SK-N-SH (cell line): Measurements from ENCODE around the gene UNC45A. TPM values are rescaled to one million over a fixed set of nuclear protein-coding genes. Genes with fewer than 3 reads are reported as not detected.

Experiments
- CTCF ChIA-PET: fragments of 300-600, 350-600 bp; formaldehyde crosslinking; extraction: SDS; loops from one replicate; lab custom pipeline; 2021; lab: Yijun Ruan, JAX
- POLR2A ChIA-PET: fragments of 350-600 bp; sonication (Branson Sonifier 250); formaldehyde crosslinking; extraction: SDS; loops from one replicate; lab custom pipeline; 2020; ENCODE audit warnings: antibody characterized with exemption, inconsistent platforms; lab: Yijun Ruan, JAX
- DNase-seq: peaks from one replicate; pipeline ENCODE4 v3.0.0; 2012
- H2AFZ ChIP-seq: fragments of 200-600 bp; sonication (generic); 2 replicates; pipeline ENCODE4 v1.8.1; 2016; ENCODE audit warnings: antibody characterized with exemption, mild to moderate bottlenecking, low read depth
- H3F3A ChIP-seq: fragments of 200-600 bp; sonication (generic); replicated peaks from 2 replicates; pipeline ENCODE3; 2016; ENCODE audit warnings: antibody characterized with exemption, mild to moderate bottlenecking; ENCODE audit not compliant: insufficient read depth
- H3K27ac ChIP-seq, 2 experiments: fragments of 200-500 bp in 1 of 2; fragments of 200-600 bp in 1 of 2; sonication (Bioruptor generic) in 1 of 2; sonication (generic), shearing (Covaris generic) in 1 of 2; 2 replicates each; pipeline versions ENCODE4 v1.5.1 to v1.6.1; 2014 to 2016; ENCODE audit warnings: low read depth in 2 of 2, inconsistent platforms in 1 of 2, low read length in 1 of 2, mild to moderate bottlenecking in 1 of 2, mixed read lengths in 1 of 2
- H3K27me3 ChIP-seq: fragments of 200-600 bp; sonication (generic), shearing (Covaris generic); 2 replicates; pipeline ENCODE4 v1.6.1; 2016; ENCODE audit warnings: mixed run types; ENCODE audit not compliant: insufficient read depth
- H3K36me3 ChIP-seq, 2 experiments: fragments of 200-500 bp in 1 of 2; fragments of 200-600 bp in 1 of 2; sonication (Bioruptor generic) in 1 of 2; sonication (generic) in 1 of 2; replicated peaks in 1 of 2; 2 replicates each; pipeline versions ENCODE3 to v1.5.1; 2014 to 2016; ENCODE audit warnings: low read length in 1 of 2, mild to moderate bottlenecking in 1 of 2; ENCODE audit not compliant: insufficient read depth in 2 of 2, control insufficient read depth in 1 of 2
- H3K4me1 ChIP-seq, 2 experiments: fragments of 200-500 bp in 1 of 2; fragments of 200-600 bp in 1 of 2; sonication (Bioruptor generic) in 1 of 2; sonication (generic), shearing (Covaris generic) in 1 of 2; 2 replicates each; pipeline versions ENCODE4 v1.5.1 to v1.6.1; 2014 to 2016; ENCODE audit warnings: low read depth in 1 of 2, low read length in 1 of 2, mixed run types in 1 of 2; ENCODE audit not compliant: insufficient read depth in 2 of 2, control insufficient read depth in 1 of 2
- H3K4me2 ChIP-seq: fragments of 200-600 bp; sonication (generic), shearing (Covaris generic); 2 replicates; pipeline ENCODE4 v1.6.1; 2017; ENCODE audit warnings: mixed run types
- H3K4me3 ChIP-seq, 2 experiments: fragments of 200-500 bp in 1 of 2; fragments of 200-600 bp in 1 of 2; sonication (Bioruptor generic) in 1 of 2; sonication (generic), shearing (Covaris generic) in 1 of 2; 2 replicates each; pipeline versions ENCODE4 v1.5.1 to v1.8.1; 2014 to 2016; ENCODE audit warnings: low read depth in 2 of 2, inconsistent platforms in 1 of 2, low read length in 1 of 2, mild to moderate bottlenecking in 1 of 2, mixed read lengths in 1 of 2, moderate library complexity in 1 of 2
- H3K79me2 ChIP-seq: fragments of 200-600 bp; sonication (generic); 2 replicates; pipeline ENCODE4 v1.8.1; 2017; ENCODE audit warnings: mild to moderate bottlenecking; ENCODE audit not compliant: insufficient read depth
- H3K9ac ChIP-seq: fragments of 200-600 bp; sonication (generic); 2 replicates; pipeline ENCODE4 v1.6.1; 2017; ENCODE audit warnings: mixed run types
- H3K9me2 ChIP-seq: fragments of 200-600 bp; sonication (generic); 2 replicates; pipeline ENCODE4 v1.6.1; 2017; ENCODE audit warnings: mixed run types
- H3K9me3 ChIP-seq: fragments of 200-600 bp; sonication (generic); 2 replicates; pipeline ENCODE4 v1.6.1; 2017; ENCODE audit warnings: mixed run types, mild to moderate bottlenecking, moderate library complexity
- H4K20me1 ChIP-seq: fragments of 200-600 bp; sonication (generic); 2 replicates; pipeline ENCODE4 v1.6.1; 2017; ENCODE audit warnings: mild to moderate bottlenecking, mixed run types; ENCODE audit not compliant: insufficient read depth
- CTCF ChIP-seq: fragments of 200-600 bp; sonication (generic); IDR thresholded peaks from 2 replicates; pipeline ENCODE4 v1.6.1; 2017; ENCODE audit warnings: antibody characterized with exemption, mild to moderate bottlenecking, moderate library complexity
- EP300 ChIP-seq, 2 experiments: IDR thresholded peaks; 2 replicates each; pipeline versions ENCODE4 v1.4.0 to v1.6.1; 2012; ENCODE audit warnings: borderline replicate concordance in 1 of 2, low read depth in 1 of 2, low read length in 1 of 2
- EZH2phosphoT487 ChIP-seq: fragments of 200-600 bp; sonication (generic); IDR thresholded peaks from 2 replicates; pipeline ENCODE4 v1.6.1; 2017; ENCODE audit warnings: low read depth, mixed run types, mild to moderate bottlenecking, antibody characterized with exemption, moderate library complexity, borderline replicate concordance
- FOSL2 ChIP-seq: IDR thresholded peaks from 2 replicates; pipeline ENCODE4 v1.4.0; 2012; ENCODE audit warnings: low read depth, mild to moderate bottlenecking, moderate library complexity, borderline replicate concordance
- FOXJ3 ChIP-seq: sonication (generic); formaldehyde crosslinking; IDR thresholded peaks from 2 replicates; pipeline ENCODE4 v1.5.1; 2020; ENCODE audit warnings: mild to moderate bottlenecking, missing genetic modification reagents
- FOXM1 ChIP-seq: IDR thresholded peaks from 2 replicates; pipeline ENCODE4 v1.4.0; 2012; ENCODE audit warnings: low read depth, mild to moderate bottlenecking
- GABPA ChIP-seq: IDR thresholded peaks from 2 replicates; pipeline ENCODE4 v1.4.0; 2012; ENCODE audit warnings: low read depth, mild to moderate bottlenecking
- GATA2 ChIP-seq: sonication (generic); formaldehyde crosslinking; IDR thresholded peaks from 2 replicates; pipeline ENCODE4 v1.5.0; 2020; ENCODE audit warnings: mild to moderate bottlenecking, missing genetic modification reagents
- MAX ChIP-seq: IDR thresholded peaks from 2 replicates; pipeline ENCODE4 v1.4.0; 2012; ENCODE audit warnings: low read depth
- MXI1 ChIP-seq: IDR thresholded peaks from 2 replicates; pipeline ENCODE4 v1.6.1; 2012; ENCODE audit warnings: mild to moderate bottlenecking, low read depth, low read length, improper control_type of control experiment
- POLR2AphosphoS5 ChIP-seq: IDR thresholded peaks from 2 replicates; pipeline ENCODE4 v1.6.1; 2012; ENCODE audit warnings: low read depth, low read length
- RAD21 ChIP-seq: IDR thresholded peaks from 2 replicates; pipeline ENCODE4 v1.6.1; 2012; ENCODE audit warnings: mild to moderate bottlenecking, low read length
- RCOR1 ChIP-seq: fragments of 150-350 bp; IDR thresholded peaks from 2 replicates; pipeline ENCODE4 v1.6.1; 2017; ENCODE audit warnings: antibody characterized with exemption, low read length
- RFX5 ChIP-seq: IDR thresholded peaks from 2 replicates; pipeline ENCODE4 v1.6.1; 2012; ENCODE audit warnings: mild to moderate bottlenecking, improper control_type of control experiment, low read length
- TAF1 ChIP-seq: IDR thresholded peaks from 2 replicates; pipeline ENCODE4 v1.6.1; 2012; ENCODE audit warnings: low read depth, mild to moderate bottlenecking, low read length, moderate library complexity, borderline replicate concordance
- USF1 ChIP-seq: IDR thresholded peaks from 2 replicates; pipeline ENCODE4 v1.4.0; 2012; ENCODE audit warnings: low read depth, borderline replicate concordance
- YY1 ChIP-seq: IDR thresholded peaks from 2 replicates; pipeline ENCODE4 v1.4.0; 2012; ENCODE audit warnings: low read depth, mild to moderate bottlenecking
- ZBTB33 ChIP-seq: IDR thresholded peaks from 2 replicates; pipeline ENCODE4 v1.4.0; 2012; ENCODE audit warnings: low read depth, borderline replicate concordance
- WGBS: methylation state at CpG from one replicate; pipeline ENCODE4 v1.1.6; 2017; ENCODE audit warnings: low lambda C conversion rate; 5-methylcytosine and 5-hydroxymethylcytosine counted together
- polyA plus RNA-seq, 3 experiments: library from polyadenylated mRNA; depleted of rRNA; stranded (reverse); fragments of >200 nt; gene quantifications; 2 replicates each; pipeline ENCODE4 v1.2.3, GENCODE V29; 2012

Gene UNC45A
- polyA plus RNA-seq, 1 of the 3 experiments (the other 2 are of a cell fraction), result 85.1 TPM

GRCh38 chr15:90967206-90967605, 32.1 kb downstream of the UNC45A start:
- Histone ChIP-seq H3K4me3 (no peak overlapping the region), H3K9me3 (no peaks in the 10 kb centered on the region), H3K36me3 (peaks cover 49 to 53% of the 10 kb centered on the region in 2 experiments), H3K27me3 (no peaks in the 10 kb centered on the region), H3K9ac (no peak overlapping the region), H3K4me1 (no peaks in the 10 kb centered on the region), H3K9me2 (no peaks in the 10 kb centered on the region), H3K4me2 (no peak overlapping the region), H3K79me2 (peaks cover 19% of the 10 kb centered on the region; the same call in 1 of the 2 replicates), H3K27ac (no peak overlapping the region), H2AFZ (no peak overlapping the region), H3F3A (peaks cover 22% of the 10 kb centered on the region)
- ChIA-PET CTCF (interaction anchor here (0.9 to 7.3 kb wide), 4 partner anchors 9 to 83 kb away, joined by 3 to 74 read pairs (median 6); partner anchors contain the start of gene HDDC3), POLR2A (no interaction called here)
- DNase-seq, result no peak
- 92% methylated on average over 5 of the region's 5 CpGs for WGBS
- no peak for TF ChIP-seq FOXJ3
- no peak for TF ChIP-seq GABPA
- TF ChIP-seq CTCF, result no peak
- TF ChIP-seq RCOR1, result no peak
- no peak for TF ChIP-seq MAX
- no peak for TF ChIP-seq YY1
- TF ChIP-seq GATA2 (CRISPR knock-in tag), result no peak
- no peak for TF ChIP-seq POLR2AphosphoS5
- TF ChIP-seq MXI1, result no peak
- TF ChIP-seq EZH2phosphoT487, result no peak
- TF ChIP-seq FOXM1, result no peak
- TF ChIP-seq RAD21, result no peak
- no peak for TF ChIP-seq RFX5
- TF ChIP-seq, all 33 proteins: peak for 0
- no peaks in the 10 kb centered on the region for H4K20me1 ChIP-seq

- Histone ChIP-seq H3K27ac (no peak overlapping the region; a peak in 1 of 4 replicates), H3F3A (peaks cover 21% of the 10 kb centered on the region), H3K9me3 (no peaks in the 10 kb centered on the region), H3K9me2 (no peaks in the 10 kb centered on the region), H3K4me2 (no peak overlapping the region), H4K20me1 (no peaks in the 10 kb centered on the region), H3K4me1 (no peaks in the 10 kb centered on the region), H3K79me2 (peaks cover 16% of the 10 kb centered on the region; the same call in 1 of the 2 replicates), H2AFZ (no peak overlapping the region), H3K36me3 (peaks cover 41 to 46% of the 10 kb centered on the region in 2 experiments), H3K9ac (no peak overlapping the region), H3K4me3 (no peak overlapping the region), H3K27me3 (no peaks in the 10 kb centered on the region)
- POLR2A ChIA-PET, result interaction anchor here (0.9 kb wide), 1 partner anchor 11 kb away, joined by 3 read pairs; no protein-coding TSS in a partner anchor
- 100% methylated on average over 1 of the region's 1 CpG for WGBS
- CTCF ChIA-PET, result interaction anchor here (1.7 to 7.3 kb wide), 2 partner anchors 10 to 81 kb away, joined by 4 to 74 read pairs; no protein-coding TSS in a partner anchor
- DNase-seq, result no peak
- no peak for TF ChIP-seq EZH2phosphoT487
- no peak for TF ChIP-seq CTCF
- no peak for TF ChIP-seq FOSL2
- TF ChIP-seq RFX5, result no peak
- no peak for TF ChIP-seq EP300 (IDR thresholded peaks at IDR 0.05; ENCODE audit: borderline replicate concordance in 1 of 2, low read depth in 1 of 2, low read length in 1 of 2)
- TF ChIP-seq USF1, result no peak
- TF ChIP-seq TAF1, result no peak
- no peak for TF ChIP-seq YY1
- TF ChIP-seq POLR2AphosphoS5, result no peak
- TF ChIP-seq ZBTB33, result no peak
These were observed 33.3 kb downstream of the UNC45A start for GRCh38 chr15:90968434-90968833.
